HG02678 (cell line): ENCODE measurements around the gene BCAT1.

ENCODE experiments used
- ATAC-seq: cut with Tn5 transposase; IDR thresholded peaks from one replicate; pipeline ENCODE4 v1.9.1; 2021; ENCODE audit warnings: mild to moderate bottlenecking, moderate library complexity; ENCODE audit not compliant: unreplicated experiment

Gene BCAT1

DNA sequence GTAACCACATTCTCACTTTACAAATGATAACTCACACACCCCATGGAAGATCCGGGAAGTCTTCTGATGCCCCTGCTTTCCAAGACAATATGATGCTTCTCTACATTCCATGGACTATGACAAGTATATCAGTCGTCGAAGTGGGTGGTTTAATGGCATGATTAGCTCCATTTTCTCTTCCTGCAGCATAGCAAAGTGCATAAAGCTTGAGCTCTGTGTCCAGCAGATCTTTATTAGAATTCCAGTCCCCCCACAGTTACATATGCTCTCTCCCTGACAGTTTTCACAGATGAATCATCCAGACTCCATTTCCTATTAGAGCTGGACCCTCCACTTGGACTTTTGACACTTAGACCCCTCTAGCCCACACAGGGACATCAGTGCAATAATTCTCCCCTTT, 174.9 kb downstream of the BCAT1 start:
- no peak for ATAC-seq

DNA sequence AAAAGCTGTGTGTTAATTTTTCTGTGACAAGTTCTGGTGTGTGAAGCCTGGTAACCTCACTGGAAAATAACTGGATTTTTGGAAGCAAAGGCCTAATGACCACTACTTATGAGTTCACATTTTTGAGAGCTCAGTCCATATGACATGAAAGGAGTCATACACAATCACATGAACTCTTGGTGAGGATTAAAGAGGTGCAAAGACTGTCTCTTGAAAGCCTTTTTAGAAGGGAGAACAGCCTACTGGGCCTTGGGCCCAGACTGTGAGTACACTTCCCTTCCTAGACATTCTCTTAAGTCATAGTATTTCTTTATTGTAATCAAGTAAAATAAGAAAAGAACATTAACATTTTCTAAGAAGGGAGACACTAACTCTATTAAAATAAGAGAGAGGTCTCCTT, 176.1 kb downstream of the BCAT1 start:
- ATAC-seq, result no peak

DNA sequence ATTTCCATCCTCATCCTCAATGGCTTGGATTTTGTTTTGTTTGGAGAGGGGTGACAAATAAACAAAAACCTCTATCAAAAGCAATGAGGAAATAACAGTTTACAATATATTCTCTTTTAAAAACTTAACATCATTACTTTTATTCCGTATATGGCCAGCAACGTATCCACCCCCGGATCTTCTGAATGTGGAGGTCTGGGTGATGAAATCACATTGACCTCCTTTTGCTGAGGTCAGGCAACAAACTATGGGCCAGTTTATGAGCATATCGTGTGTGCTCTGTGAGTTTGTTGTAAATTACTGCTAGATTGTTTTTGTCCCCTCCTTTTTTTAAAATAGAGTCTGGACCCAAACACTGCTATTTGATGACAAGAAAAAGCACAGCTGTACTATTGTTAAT, 178.1 kb downstream of the BCAT1 start:
- no peak for ATAC-seq

DNA sequence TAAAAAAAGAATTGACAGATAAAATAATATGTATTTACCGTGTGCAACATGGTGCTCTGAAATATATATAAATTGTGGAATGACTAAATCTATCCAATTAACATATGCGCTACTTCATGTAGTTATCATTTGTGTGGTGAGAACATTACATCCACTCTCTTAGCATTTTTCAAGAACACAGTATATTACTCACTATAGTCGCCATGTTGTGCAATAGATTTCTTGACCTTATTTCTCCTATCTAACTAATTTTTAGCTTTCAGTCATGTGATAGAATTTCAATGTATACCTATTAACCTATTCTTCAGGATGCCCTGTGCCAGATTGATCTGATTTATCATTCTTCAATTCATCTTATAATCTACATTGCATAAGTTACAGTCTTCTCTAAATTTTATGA, 178.6 kb downstream of the BCAT1 start:
- ATAC-seq, result no peak

DNA sequence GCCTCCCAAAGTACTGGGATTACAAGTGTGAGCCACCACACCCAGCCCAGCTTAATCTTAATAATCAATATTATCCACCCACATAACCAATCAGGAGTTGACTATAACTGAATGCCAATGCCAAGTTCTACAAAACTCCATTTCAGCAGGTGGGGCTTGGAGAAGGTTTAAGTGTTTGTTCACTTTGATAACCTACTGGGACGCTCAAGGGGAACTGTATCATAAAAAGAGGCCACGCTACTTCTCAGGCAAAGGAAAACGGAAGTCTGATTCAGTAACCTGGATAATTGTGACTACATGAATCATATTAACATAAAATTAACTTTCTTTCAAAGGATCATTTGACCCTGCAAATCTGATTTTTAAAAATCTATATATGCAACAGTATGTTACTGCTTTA, 179.2 kb downstream of the BCAT1 start:
- no peak for ATAC-seq

DNA sequence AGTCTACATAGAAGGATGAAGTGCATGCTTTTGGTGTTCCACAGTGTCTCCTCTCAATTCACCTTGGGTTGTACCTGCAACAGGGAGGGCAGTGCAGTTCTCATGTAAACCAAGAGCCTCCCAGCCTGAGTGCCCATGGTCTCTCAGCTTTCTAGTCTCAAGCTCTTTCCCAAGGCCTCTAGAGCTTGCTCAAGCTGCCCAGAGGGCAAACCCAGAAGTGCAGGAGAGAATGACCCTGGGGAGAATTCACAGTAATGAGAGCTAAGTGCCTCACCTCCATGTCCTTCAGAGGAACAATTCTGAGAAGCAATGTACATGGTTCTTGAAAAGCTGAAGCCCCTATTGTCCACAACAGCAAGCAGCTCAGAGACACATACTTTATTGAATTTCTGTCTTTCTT, 180.5 kb downstream of the BCAT1 start:
- ATAC-seq, result no peak

DNA sequence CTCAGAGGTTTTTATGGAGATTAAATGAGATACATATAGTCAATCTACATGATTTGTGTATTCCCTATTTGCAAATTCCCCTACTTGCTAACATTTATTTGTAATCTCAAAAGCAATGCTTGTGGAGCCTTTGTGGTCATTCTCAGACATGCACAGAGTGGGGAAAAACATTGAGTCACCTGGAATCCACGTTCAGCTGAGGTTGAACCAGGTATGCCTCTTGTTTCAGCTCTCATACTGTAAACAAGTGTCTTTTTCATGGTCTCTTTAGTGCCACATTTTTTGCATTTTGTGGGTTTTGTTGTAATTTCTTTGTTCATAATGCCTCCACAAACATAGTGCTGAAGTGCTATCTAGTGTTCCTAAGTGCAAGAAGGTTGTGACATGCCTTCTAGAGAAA, 181.9 kb downstream of the BCAT1 start:
- ATAC-seq, result no peak

DNA sequence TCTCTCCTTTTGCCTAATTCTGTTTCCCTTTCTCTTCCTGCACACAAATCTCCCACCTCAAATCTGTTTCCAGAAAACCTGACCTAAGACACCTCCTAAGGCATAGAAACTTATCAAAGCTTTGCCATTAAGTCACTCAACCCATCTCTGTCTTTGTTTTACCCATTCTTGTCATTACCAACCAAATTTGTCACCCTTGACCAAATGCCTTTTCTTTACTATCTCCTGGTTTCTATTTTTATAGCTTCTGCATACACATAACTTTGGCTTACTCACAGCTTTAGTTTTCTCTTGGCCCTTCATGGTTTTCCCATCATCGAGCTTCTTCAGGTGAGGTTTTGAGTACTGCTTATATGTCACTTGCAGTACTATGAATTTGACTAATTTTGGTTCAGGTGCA, 184.2 kb downstream of the BCAT1 start:
- ATAC-seq, result no peak

DNA sequence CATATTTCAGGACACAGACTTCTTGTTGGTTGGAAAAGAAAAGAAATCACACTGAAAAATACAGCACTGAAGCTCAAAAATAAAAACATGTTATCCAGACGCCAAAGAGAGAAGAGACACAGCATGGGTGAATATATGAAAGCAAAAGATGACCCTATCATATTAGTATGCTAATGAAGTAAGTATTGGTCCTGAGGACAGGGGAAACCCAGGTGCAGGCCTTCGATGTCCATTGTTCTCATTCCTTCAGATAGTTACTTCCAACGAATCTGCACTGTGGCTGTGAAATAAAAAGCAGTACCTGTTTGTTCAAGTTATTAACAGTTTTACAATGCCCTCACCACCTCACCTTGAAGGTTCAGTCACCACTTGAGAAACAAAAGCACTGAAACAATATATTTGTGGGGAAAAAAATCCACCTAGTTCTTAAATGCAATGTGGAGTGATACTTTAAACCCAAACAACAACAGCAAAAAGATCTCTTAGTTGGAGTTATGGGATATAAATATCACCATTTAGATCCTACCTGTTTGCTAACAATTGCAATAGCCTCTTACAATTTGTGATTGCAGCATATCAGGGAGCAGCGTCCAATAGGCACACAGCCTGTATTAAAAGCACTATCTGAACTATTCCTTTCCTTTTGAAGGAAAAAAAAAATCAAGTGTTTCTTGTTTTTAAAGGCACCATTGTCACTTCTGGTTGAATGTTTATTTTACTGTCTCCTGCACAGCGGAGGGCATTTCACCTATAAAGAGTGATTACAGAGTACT, 188.1 kb downstream of the BCAT1 start:
- no peak for ATAC-seq

DNA sequence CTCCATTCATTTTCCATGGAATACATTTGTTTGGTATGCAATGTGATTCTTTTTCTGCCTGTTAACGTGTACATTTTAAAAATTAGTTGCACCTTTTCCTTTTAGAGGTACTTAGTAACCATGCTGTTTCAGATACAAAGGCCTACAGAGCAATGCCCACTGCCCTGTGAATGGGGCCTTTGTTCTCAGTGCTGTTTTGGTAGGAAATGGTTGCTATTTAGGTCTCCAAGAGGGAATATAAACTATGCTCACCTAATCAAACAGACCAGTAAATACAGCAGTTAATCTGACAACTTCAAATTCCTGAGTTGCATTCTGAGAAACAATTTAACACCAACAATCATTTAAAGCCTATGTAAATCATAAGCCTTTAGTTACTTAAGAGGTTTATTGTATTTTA, 188.7 kb downstream of the BCAT1 start:
- ATAC-seq, result no peak
